Tibial nerve (tissue), 4 donors: ENCODE measurements around the gene NT5C3A.

Experiments used
- CTCF ChIP-seq, 5 experiments: fragments of 200-600 bp in 3 of 5; fragments of 450-650 bp in 2 of 5; sonication (generic) in 3 of 5; IDR thresholded peaks; one replicate each; pipeline ENCODE4 v1.5.1; 2016 to 2019; ENCODE audit warnings: antibody characterized with exemption in 5 of 5, mild to moderate bottlenecking in 3 of 5, moderate library complexity in 2 of 5
- EP300 ChIP-seq, 2 donors: sonication (generic); formaldehyde crosslinking; IDR thresholded peaks; one replicate each; pipeline ENCODE4 v1.6.1; 2017; ENCODE audit warnings: antibody characterized with exemption in 2 of 2, mild to moderate bottlenecking in 1 of 2

GRCh38 chr7:33044986-33045385 lies 17.6 kb downstream of the NT5C3A start:
- TF ChIP-seq CTCF (IDR thresholded peaks at IDR 0.05) (no peak), EP300 (IDR thresholded peaks at IDR 0.05) (no peak)
